SHP77 (cell line): ENCODE results near the gene ERFL.
"Not testable (repeated sequence)": the region's sequence is repeated elsewhere in the genome, so short reads cannot be mapped to it uniquely, and the experiment has no call there.

ENCODE experiments used
- DNase-seq, 2 experiments: peaks; one replicate each; lab custom pipeline; 2025; lab: John Stamatoyannopoulos, UW

Gene ERFL

DNA sequence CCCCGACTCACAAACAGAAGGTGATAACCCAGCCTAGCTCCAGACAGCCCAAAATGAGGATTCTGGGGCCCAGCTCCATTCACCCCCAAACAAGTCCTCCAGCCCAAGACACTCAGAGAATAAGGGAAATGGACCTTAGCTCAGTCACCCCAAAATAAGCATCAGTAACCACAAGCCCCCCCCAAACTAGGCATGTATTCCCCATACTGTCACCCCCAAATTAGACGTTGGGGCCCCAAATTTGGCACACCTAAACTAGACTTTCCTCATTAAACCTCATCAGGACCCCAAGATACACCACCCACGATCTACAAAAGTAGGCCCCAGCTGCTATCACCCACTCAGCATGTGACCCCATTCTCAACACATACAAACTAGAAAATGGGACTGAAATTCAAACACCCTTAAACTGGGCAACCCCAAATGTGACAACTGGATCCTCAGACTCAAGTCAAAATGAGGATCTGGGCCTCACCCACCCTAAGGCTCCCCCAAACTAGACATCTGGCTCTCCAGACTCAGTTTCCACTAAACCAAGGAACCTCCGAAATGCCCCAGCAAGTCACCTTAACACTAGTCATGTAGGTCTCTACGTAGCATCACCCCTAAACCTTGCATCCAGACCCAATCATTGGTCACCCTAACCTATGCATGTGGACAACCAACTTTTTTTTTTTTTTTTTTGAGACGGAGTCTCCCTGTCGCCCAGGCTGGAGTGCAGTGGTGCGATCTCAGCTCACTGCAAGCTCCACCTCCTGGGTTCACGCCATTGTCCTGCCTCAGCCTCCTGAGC is 13.4 kb upstream of the ERFL start:
- no peak for DNase-seq

DNA sequence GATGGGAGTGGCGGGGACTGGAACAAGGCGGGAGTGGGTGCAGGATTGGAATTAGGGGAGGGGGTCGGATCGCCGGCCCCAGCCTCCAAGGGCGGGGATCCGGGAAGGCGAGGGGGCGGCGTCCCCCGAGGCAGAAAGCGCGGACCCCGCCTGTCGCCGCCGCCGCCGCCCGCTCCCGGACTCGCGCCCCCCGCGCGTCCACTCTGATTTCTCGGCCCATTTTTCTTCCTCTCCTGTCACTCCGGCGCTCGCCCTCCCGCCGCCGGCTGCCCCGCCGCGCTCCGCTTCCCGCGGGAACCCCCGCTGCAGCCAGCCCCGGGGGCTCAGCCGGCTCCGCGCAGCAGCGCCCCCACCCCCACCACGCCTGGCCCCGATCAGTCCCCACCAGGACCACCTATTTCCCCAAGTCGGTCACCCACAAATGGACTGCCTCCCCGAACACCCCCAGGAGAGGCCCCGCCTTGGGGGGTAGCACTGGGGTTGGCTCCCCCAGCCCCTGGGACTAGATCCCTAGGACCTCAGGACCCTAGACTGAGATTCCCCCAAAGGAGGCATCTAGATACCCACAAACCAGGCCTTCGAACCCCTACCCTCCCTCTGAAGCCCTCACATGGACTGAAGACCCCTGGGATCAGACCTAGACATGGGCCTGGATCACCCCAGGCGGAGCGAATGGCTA is 12.6 kb upstream of the ERFL start:
- no peak for DNase-seq

DNA sequence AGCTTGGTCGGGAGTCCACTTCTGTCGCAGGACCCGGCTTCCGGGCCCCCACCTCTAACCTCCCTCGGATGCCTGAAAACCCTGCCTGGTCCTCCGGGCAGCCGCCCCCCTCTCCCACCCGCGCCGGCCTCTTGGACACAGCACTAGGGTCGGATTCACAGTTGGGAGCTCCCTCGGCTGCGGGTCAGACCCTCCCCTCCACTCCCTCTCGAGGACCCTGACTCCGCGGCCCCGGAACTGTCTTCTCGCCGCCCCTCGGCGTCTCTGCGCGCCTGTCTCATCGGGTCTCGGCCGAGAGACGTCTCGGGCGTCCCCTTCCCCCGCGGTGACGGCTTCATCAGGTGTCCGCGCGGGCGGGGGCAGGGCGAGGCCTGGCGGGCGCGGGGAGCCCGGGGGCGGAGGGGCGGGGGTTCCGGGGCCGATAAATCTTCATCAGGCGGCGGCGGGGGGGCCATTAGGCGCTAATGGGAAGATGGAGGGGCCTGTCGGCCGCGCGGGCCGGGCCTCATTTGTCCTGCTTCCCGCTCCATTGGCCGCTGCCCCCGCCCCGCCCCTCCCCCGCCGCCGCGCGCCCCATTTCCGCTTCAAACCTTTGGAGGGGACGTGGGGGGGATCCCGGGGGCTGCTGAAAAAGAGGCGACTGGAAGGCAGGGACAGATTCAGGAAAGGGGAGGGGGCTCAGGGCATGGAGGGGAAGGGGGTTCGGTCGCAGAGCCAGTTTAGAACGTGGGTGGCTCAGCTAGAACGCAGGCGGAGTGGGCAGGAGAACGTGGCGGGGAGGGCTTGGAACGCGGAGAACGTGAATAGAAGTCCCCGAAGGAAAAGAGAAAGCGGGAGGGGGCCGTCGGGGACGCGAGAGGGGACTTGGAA is 11.8 kb upstream of the ERFL start:
- DNase-seq: peak; percentile 21 to 27

DNA sequence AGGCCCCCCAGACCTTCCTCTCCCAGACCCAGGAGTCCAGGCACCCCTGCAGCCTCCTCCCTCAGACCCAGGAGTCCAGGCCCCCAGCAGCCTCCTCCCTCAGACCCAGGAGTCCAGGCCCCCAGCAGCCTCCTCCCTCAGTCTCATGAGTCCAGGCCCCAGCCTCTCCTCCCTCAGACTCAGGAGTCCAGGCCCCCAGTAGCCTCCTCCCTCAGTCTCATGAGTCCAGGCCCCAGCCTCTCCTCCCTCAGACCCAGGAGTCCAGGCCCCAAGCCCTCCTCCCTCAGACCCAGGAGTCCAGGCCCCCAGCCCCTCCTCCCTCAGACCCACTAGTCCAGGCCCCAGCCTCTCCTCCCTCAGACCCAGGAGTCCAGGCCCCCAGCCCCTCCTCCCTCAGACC is 11.0 kb upstream of the ERFL start:
- not testable (repeated sequence) for DNase-seq

DNA sequence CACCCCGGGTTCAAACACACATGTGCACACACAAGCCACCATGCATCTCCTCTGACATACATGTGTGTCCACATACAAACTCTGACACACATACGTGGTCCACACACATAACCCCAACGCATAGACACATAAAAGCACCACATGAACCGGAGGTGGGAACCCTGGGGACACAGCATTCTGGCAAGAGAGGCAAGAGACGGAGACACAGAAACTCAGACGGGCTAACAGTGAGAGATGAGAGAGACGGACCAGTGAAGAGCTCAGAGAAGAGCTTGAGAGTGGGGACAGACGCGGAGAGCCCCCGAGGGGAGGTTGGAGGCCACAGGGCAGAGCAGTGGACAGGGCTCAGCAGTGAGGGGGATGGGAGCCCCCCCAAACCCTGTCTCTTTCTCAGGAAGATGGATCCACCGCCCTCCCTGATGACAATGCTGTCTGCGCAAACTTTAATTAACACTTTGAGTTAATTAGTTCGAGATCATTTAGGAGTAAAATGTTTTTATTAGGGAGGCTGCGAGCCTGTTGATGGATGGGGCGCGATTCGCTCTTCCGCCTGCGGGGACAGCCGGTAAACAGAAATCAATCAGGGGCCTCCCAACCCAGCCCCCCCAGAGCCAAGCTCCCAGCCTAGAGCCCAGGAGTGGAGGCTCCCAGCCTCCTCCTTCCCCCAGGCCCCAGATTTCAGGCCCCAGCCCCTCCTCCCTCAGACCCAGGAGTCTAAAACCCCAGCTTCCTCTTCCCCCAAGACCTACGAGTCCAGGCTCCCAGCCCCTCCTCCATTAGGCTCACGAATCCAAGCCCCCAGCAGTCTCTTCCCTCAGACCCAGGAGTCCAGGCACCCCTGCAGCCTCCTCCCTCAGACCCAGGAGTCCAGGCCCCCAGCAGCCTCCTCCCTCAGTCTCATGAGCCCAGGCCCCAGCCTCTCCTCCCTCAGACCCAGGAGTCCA is 9.5 kb upstream of the ERFL start:
- DNase-seq: no peak

DNA sequence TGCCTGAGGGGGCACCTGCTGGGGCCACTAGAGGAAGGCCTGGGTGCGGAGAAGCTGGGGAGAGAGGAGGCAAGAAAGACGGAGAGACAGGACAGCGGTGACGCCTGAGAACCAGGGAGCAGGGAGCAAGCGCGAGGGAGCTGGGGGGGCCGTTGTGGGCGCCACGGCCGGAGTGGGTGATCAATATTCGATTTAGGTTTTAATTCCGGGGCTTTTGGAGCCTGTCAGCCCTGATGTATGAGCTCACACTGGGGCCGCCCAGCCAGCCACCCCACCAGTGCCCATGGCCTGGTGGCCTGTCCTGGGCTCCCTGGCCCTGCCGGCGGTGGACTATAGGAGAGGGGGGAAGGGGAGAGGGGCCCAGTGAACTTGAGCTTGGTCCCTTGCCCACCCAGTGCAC is 8.7 kb upstream of the ERFL start:
- no peak for DNase-seq

DNA sequence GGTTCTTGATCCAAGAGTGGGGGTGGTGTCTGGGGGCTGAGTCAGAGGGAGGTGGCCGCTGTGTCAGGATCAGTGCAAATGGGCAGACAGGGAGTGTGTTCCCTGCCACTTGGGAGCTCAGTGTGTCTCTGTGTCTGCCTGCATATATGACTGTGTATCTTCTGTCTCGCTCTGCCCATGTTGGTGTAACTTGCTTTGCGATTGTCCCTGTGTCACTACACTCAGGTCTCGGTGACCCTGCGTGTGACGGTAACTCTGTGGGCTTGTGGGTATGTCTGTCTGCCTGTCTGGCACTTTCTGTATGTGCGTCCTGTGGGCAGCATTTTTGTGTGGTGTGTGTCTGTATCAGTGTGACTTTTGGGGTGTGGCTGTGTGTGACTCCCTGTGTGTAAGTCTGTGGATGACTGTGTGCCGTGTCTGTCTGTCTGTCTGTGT is 8.2 kb upstream of the ERFL start:
- DNase-seq: no peak

DNA sequence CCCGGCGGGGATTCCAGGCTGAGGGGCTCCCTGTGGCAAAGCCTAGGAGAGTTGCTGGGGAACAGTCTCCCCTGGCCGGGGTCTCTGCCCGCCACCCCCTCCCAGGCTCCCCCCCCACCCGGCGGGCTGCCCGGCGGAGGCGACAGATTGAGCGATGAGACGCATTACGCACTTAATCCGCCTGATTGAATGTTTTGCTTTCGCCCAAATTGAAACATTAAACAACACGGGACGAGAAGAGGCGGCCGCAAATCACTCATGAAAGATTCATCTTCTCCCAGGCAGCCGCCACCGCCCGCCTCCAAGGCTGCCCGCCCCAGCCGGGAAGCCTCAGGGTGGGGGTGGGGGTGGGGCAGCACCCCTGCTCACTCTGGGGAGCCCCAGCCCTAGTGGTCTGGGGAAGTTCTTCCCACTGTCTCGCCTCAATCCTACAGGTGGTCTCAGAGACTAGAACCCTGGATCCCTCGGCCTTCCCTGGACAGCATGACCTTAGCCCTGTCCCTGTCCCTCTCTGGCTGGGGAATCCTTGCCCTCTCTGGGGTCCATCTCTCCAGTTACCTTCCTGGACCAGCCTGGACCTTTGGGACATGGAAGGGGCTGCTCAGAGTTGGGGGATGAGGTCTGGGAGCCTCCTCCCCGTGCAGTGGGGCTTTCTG is 7.6 kb upstream of the ERFL start:
- DNase-seq: no peak

DNA sequence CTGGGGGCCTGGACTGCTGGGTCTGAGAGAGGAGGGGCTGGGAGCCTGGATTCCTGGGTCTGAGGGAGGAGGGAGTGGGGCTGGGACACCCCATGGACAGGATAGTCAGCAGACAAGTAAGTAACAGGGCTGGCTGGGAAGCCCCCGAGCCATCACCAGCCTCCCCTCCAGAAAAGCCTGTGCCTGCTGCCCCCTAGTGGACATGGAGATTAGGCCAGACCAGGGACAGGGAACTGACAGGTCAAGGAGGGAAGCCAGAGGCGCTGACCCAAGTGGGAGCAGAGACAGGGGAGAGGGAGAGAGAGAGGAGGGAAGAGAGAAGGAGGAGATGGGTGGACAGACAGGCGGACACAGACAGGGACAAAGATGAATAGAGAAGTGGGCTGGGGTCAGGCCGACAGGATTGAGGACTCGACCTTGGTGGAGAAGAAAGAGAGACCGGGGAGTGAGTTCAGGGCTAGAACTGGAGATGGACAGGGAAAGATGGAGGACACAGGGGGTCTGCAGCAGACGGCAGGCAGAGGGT is 6.7 kb upstream of the ERFL start:
- peak in 1 of 2 experiments; percentile 52 for DNase-seq

DNA sequence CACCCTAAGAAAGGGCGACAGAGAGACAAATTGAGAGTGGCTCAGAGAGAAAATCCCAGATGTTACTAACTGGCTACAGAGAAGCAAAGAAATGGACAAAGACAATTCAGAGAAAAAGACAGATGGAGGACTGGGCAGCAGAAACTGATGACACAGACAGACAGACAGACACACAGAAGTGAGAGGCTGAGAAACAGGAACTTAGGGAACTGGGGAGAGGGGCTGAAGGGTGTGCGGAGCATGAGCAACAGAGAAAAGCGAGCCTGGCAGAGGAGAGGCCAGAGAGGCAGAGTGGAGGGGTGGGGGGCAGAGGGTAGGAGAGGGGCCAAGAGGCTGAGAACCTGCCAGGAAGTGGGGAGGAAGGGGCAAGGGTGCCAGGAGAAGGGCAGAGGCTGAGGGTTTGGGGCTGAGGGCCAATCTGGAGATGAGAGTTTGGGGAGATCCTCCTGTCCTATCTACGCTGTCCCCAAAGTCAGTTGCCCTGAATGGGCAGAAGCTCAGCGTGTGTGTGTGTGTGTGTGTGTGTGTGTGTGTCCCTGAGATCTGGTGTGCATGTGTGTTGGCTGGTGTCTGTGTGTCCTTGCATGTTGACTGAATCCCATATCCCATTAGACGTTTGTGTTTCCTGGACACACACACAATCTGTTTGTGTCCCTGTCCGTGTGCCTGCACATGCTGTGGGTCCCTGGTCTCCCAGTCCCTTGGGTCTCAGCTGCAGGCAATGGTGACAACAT is 5.6 kb upstream of the ERFL start:
- no peak for DNase-seq

DNA sequence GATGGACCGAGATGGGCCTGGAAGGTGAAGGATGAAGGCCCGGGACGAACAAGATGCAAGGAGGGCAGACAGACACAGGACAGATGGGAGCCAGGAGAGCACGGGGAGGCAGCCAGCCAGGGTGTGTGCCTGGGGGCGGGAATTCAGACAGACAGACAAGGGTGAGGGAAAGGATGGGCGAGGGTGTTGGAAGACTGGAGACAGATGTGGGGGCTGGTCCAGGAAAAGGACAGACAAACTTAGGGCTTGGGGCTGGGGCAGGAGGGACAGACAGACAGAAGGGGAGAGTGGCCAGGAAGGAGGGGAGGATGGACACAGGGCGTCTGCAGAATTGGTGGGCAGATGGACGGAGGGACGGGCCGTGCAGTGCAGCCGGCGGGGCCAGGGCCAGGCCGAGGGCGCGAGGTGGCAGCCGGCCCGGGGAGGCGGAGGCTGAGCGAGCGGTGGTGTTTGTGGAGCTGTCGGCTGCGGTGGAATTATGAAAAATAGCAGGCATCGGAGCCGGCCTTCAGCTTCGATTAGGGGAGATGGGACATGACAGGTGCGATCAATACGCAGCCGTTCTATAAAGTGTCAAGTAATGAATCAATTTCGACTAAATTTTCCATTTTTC is 4.6 kb upstream of the ERFL start:
- no peak for DNase-seq

DNA sequence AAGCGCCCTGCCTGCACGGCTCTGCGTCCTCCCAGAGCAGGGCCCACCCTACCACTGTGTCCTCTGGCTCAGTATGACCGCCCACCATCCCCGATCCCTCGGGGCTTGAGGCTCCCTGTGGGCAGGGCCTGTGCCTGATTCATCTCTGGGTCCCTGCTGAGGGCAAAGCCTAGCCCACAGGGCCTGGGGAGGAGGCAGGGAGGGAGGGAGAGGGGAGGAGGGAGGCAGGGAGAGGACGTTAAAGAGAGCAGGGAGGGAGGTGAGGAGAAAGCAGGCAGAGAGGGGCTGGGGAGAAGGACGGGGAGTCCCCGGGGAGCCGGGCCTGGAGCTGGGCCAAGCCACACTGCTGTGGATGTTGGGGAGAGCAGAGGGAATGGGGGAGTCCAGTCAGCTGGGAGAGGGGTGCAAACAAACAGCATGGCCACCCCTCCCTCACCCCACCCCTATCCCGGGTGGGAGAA is 4.0 kb upstream of the ERFL start:
- DNase-seq: no peak

DNA sequence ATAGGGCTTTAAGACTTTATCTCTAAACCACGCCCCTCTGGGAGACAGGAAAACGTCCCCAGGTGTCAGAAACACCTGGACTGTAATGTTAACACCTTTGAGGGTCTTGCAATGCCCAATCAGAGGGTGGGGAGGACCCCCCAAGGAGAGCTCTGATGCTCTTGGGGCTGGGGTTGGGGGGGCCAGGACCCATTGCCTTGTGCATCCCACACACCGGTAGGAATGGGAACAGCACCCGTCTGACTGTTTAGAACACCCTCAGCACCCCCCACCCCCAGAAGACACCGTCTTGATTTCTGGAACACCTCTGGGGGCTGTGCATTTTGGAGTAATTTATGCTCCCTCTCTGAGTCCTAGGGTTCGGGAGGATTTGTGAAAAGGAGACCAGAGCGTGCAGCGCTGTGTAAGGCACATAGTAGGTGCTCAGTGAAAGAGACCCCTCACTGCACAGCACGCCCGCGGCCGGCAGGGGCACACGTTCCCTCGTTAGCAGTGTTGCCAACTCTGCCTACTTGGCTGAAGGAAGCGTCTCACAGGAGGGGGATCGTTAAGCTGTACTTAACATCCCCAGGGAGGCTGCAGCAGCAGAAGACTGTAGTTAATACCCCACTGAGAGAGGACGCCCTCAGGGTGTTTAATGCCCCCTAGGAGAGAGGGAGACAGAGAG is 2.8 kb upstream of the ERFL start:
- DNase-seq: no peak

DNA sequence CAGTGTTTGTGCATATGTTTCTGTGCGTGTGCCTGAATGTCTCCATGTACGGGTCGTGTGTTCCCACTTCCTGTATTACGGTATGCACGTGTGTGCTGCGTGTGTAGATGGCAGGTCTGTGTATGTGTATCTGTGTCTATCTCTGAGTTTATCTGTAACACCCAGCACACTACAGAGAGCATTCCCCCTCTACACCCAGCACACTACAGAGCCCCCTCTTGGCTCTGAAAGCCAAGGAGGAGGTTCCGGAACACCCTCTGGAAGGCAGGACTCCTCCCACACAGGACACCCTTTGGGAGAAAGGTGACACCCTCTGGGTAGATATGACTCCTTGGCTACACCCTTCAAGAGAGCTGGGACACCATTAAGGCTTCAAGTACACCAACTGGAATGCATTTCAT is 2.1 kb upstream of the ERFL start:
- DNase-seq: no peak

DNA sequence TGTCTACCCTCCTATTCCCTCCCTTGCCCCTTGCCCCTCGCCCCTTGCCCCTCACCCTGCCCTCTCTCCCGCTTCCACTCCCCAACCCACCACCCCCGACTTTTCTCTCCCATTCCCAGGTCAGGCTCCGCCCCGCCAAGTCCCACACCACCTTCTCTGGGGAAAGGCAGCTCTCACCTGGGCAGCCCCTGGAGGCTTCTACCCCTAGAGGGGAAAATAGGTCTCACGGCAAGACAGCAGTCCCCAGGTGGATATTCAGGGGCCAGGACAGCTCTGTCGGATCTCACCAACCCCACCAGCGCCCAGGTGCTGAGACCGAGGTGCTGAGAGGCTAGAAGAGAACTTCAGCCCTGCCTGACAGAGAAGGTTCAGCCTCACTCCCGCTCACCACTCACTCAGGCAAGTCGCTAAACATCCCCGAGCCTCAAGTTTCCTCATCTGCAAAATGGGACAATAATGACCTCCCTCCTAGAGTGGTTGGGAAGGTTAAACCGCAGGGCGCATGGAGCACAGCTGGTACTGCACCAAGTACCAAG is 1.4 kb upstream of the ERFL start:
- no peak for DNase-seq

DNA sequence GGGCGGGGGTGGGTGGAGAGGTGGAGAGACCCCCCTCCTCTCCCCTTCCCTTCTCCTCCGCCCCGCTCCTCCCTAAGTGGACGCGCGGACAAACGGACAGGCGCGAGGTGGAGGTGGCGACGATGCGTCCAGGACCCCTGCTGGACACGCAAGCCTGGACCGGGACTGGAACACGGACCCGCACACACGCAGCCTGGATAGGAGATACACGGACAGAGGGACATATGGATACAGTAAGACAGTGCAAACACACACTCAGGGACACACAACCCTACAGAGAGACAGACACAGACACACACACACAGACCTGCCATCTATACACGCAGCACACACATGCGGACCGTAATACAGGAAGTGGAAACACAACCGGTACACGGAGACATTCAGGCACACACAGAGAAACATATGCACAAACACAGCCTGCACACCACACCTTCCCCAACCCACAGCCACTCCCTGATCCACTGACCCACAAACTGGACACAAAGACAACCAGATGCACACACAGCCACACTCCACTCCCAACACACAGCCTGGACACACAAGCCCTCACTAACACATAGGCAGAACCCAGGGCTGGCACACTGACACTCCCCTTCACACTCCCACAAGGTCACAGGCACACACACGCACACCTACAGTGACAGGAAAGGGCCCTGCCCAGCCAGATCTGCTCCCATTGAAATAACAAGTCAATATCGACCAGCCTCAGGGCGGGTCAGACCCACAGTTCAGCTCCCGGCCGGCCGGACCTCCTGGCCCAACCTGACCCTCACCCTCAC is 696 bp upstream of the ERFL start:
- no peak for DNase-seq

DNA sequence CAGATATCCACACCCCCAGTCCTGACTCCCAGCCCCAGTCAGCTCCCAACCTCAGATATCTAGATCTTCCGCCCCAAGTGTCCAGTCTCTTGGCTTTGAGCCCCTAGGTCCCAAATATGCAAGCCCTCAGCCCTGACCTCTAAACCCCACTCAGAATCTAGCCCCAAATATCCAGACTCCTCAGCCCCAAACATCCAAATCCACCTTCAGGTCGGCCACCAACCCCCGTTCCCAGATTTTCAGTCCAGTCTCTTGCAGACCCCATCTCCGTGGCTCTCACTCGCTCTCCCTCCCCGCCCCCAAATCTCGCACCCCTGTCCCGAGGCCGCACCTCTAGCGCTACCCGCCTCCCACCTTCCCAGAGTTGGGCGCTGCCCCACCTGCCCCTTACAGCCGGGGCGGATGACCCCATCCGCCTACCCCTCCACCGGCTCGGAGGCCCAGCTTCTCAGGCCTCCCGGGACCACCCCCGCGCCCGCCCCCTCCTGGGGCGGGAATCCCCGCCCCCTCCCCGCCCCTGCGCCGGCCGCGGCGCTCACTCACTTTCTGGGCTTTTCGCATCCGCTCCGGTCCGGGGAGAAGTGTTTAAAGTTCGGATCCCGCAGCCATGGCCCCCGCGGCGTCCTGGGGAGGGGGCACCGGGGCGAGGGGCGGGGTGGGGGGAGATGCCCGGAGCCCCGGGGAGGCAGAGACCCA is 604 bp downstream of the ERFL start:
- no peak for DNase-seq
